ENCODE measurements around the gene DISC1. TPM values are rescaled to one million over a fixed set of nuclear protein-coding genes. Genes with fewer than 3 reads are reported as not detected.
A peak's percentile ranks its signal among the peaks of the same experiment; 100 is the strongest.

The DISC1 gene
- total and polyA plus RNA-seq, 7 donors = 1.2 to 14.1 (median 5.8) TPM

DNA sequence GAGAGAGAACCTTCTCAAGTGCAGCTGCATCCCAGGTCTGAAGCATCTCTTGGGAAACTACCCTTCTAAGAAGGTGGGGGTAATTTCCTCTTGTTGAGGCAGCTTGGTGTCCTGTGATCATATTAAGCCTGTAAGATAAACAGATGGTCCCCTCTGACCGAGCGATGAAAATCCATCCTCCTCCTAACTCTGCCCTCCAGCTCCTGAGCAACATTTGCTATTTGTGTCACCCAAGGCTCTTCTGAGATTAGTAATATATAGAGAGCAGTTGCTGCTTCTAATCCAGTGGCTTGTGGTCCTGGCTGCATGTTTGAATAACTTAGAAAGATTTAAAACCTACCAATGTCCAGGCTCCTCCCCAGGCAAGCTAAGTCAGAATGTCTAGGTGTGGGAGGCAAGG, 123.7 kb downstream of the DISC1 start:
- intact Hi-C loops (cut with DNase I) = no loop called here
- TF ChIP-seq POLR2AphosphoS5 (IDR thresholded peaks at IDR 0.05) (no peak), POLR2A (IDR thresholded peaks at IDR 0.05) (no peak), EP300 (IDR thresholded peaks at IDR 0.05) (no peak)
- TF ChIP-seq, protein P1, sequence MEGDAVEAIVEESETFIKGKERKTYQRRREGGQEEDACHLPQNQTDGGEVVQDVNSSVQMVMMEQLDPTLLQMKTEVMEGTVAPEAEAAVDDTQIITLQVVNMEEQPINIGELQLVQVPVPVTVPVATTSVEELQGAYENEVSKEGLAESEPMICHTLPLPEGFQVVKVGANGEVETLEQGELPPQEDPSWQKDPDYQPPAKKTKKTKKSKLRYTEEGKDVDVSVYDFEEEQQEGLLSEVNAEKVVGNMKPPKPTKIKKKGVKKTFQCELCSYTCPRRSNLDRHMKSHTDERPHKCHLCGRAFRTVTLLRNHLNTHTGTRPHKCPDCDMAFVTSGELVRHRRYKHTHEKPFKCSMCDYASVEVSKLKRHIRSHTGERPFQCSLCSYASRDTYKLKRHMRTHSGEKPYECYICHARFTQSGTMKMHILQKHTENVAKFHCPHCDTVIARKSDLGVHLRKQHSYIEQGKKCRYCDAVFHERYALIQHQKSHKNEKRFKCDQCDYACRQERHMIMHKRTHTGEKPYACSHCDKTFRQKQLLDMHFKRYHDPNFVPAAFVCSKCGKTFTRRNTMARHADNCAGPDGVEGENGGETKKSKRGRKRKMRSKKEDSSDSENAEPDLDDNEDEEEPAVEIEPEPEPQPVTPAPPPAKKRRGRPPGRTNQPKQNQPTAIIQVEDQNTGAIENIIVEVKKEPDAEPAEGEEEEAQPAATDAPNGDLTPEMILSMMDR (IDR thresholded peaks at IDR 0.05) = no peak
- peaks cover 0 to 13% (median 8%) of the 10 kb centered on the region in 4 donors for H3K9me3 ChIP-seq
- 92 to 96% methylated on average over 2 of the region's 2 CpGs for whole genome bisulfite sequencing, 2 donors
- no peaks in the 10 kb centered on the region for H3K27me3 ChIP-seq
- H3K4me1 ChIP-seq = no peaks in the 10 kb centered on the region
- no peak for DNase-seq
- H3K27ac ChIP-seq = no peak overlapping the region
- H3K36me3 ChIP-seq = peaks cover 0 to 5% (median 0%) of the 10 kb centered on the region in 4 donors
- no peak overlapping the region for H3K4me3 ChIP-seq

DNA sequence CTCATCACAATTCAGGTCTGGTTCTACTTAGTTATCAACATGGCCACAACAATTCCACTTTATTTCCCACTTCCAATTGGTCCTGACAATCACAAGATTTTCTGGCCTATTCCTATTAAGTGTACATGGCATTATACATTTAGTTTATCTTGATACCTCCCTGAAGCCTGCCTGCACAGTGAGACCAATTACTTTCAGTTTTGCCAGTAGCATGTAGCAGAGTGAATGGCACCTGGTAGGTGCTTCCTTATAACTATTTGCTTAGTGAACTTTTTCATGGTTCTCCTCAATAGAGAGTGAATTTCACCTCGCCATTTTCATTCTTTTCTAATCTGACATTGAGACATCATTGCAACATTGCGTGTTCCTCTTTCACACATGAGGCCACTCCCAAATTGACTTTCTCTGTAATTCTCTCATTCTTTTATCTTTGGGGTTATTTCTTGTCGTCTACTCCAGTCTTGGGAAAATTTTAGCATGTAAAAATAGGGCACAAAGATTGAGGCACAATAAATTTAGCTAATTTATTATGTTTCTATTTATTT, 124.3 kb downstream of the DISC1 start:
- H3K36me3 ChIP-seq = peaks cover 0 to 5% (median 0%) of the 10 kb centered on the region in 4 donors
- intact Hi-C loops (cut with DNase I) = no loop called here
- 79 to 81% methylated on average over 3 of the region's 3 CpGs for WGBS, 2 donors

DNA sequence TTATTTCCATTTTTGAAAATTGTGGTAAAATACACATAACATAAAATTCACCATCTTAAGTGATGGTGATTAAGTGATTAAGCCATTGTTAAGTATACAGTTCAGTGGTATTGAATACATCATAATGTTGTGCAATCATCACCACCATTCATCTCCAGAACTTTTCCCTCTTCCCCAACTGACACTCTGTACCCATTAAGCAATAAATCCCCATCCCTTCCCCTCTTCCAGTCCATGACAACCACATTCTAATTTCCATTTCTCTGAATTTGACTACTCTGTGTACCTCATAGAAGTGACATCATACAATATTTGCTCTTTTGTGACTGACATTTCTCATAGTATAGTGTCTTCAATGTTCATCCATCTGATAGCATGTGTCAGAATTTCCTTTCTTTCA, 124.8 kb downstream of the DISC1 start:
- intact Hi-C loops (cut with DNase I) = no loop called here
- TF ChIP-seq, protein P1 (IDR thresholded peaks at IDR 0.05) = no peak
- TF ChIP-seq EP300 (IDR thresholded peaks at IDR 0.05) (no peak), POLR2A (IDR thresholded peaks at IDR 0.05) (no peak), POLR2AphosphoS5 (IDR thresholded peaks at IDR 0.05) (no peak)
- Histone ChIP-seq H3K4me3 (no peak overlapping the region), H3K27me3 (no peaks in the 10 kb centered on the region), H3K36me3 (peaks cover 0 to 5% (median 0%) of the 10 kb centered on the region in 4 donors), H3K4me1 (no peaks in the 10 kb centered on the region), H3K27ac (no peak overlapping the region), H3K9me3 (peaks cover 0 to 13% (median 7%) of the 10 kb centered on the region in 4 donors)
- no peak for DNase-seq

More for the DNA sequence above, 124.3 kb downstream of the DISC1 start:
- TF ChIP-seq POLR2AphosphoS5 (IDR thresholded peaks at IDR 0.05) = no peak
- Histone ChIP-seq H3K27ac (no peak overlapping the region), H3K4me3 (no peak overlapping the region), H3K4me1 (no peaks in the 10 kb centered on the region), H3K9me3 (peaks cover 0 to 13% (median 7%) of the 10 kb centered on the region in 4 donors), H3K27me3 (no peaks in the 10 kb centered on the region)
- no peak for DNase-seq

DNA sequence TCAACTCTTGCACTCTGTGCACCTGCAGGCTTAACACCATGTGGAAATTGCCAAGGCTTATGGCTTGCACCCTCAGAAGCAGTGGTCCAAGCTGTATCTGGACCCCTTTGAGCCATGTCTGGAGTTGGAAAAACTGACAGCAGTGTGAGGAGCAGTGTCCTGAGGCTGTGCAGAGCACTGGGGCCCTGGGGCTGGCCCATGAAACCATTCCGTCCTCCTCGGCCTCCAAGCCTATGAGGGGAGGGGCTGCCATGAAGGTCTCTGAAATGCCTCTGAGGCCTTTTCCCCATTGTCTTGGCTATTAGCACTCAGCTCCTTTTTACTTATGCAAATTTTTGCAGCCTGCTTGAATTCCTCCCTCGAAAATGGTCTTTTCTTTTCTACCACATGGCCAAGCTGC, 126.7 kb downstream of the DISC1 start:
- Histone ChIP-seq H3K4me3 (no peak overlapping the region), H3K36me3 (peaks cover 0 to 5% (median 0%) of the 10 kb centered on the region in 4 donors), H3K4me1 (no peaks in the 10 kb centered on the region), H3K27me3 (no peaks in the 10 kb centered on the region), H3K27ac (no peak overlapping the region), H3K9me3 (peaks cover 0 to 13% (median 7%) of the 10 kb centered on the region in 4 donors)
- DNase-seq = no peak
- intact Hi-C loops (cut with DNase I) = no loop called here
- WGBS, 2 donors = 92 to 93% methylated on average over 3 of the region's 3 CpGs
- TF ChIP-seq, protein P1 (IDR thresholded peaks at IDR 0.05) = no peak

DNA sequence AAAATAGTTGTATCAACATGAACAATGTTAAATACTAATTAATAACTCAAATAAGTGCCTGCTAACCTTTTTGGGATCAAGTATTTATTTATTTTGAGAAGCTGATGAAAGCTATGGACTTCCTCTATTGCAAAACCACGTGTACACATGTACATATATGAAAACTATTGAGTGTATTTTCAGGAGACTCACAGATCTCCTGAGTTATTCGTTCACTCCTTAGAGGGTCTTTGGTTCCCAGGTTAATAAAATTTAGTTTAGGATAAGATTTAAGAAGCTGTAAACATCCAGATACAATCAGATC, 130.5 kb downstream of the DISC1 start:
- peaks cover 0 to 13% (median 7%) of the 10 kb centered on the region in 4 donors for H3K9me3 ChIP-seq
- H3K27ac ChIP-seq = no peak overlapping the region
- H3K4me3 ChIP-seq = no peak overlapping the region
- intact Hi-C loops (cut with DNase I) = loop anchor here (5.0 kb wide), 1 partner anchor 1485 kb away; no protein-coding TSS in a partner anchor
- no peak for TF ChIP-seq POLR2A (IDR thresholded peaks at IDR 0.05)
- no peak for TF ChIP-seq POLR2AphosphoS5 (IDR thresholded peaks at IDR 0.05)
- TF ChIP-seq, protein P1 (IDR thresholded peaks at IDR 0.05) = peak in 1 of 4 experiments; percentile 2
- H3K4me1 ChIP-seq = no peaks in the 10 kb centered on the region
- no peaks in the 10 kb centered on the region for H3K27me3 ChIP-seq
- no peak for DNase-seq
- WGBS, 2 donors = 34% methylated on average over 2 of the region's 2 CpGs
- peaks cover 0 to 5% (median 0%) of the 10 kb centered on the region in 4 donors for H3K36me3 ChIP-seq
